Upper lobe of left lung (tissue), 4 donors: ENCODE data around the gene TFAP2B.

Experiments used
- POLR2A ChIP-seq, 4 donors: fragments of 450-650 bp; IDR thresholded peaks; one replicate each; pipeline ENCODE4 v1.5.1; 2016 to 2017; ENCODE audit warnings: antibody characterized with exemption in 4 of 4, mild to moderate bottlenecking in 2 of 4
- TF ChIP-seq, protein P1 (sequence below), 6 experiments: fragments of 450-650 bp in 4 of 6; fragments of 200-600 bp in 2 of 6; sonication (generic) in 2 of 6; IDR thresholded peaks; one replicate each; pipeline ENCODE4 v1.5.1; 2016 to 2019; ENCODE audit warnings: antibody characterized with exemption in 6 of 6

GRCh38 chr6:50843842-50844241 lies 25.2 kb downstream of the TFAP2B start:
- no peak for TF ChIP-seq POLR2A (IDR thresholded peaks at IDR 0.05)
- TF ChIP-seq, protein P1, sequence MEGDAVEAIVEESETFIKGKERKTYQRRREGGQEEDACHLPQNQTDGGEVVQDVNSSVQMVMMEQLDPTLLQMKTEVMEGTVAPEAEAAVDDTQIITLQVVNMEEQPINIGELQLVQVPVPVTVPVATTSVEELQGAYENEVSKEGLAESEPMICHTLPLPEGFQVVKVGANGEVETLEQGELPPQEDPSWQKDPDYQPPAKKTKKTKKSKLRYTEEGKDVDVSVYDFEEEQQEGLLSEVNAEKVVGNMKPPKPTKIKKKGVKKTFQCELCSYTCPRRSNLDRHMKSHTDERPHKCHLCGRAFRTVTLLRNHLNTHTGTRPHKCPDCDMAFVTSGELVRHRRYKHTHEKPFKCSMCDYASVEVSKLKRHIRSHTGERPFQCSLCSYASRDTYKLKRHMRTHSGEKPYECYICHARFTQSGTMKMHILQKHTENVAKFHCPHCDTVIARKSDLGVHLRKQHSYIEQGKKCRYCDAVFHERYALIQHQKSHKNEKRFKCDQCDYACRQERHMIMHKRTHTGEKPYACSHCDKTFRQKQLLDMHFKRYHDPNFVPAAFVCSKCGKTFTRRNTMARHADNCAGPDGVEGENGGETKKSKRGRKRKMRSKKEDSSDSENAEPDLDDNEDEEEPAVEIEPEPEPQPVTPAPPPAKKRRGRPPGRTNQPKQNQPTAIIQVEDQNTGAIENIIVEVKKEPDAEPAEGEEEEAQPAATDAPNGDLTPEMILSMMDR (IDR thresholded peaks at IDR 0.05) = no peak
